Activated CD8-positive, alpha-beta memory T cell treated with anti-CD3 and anti-CD28 coated beads for 48 hours (primary cell): ENCODE measurements around the gene TRPM4.
"Not testable (repeated sequence)": the region's sequence is repeated elsewhere in the genome, so short reads cannot be mapped to it uniquely, and the experiment has no call there.

Experiments
- DNase-seq, 3 experiments: peaks; one replicate each; pipeline ENCODE4 v3.0.0-alpha.2; 2020; ENCODE audit warnings: low read depth in 2 of 3, low spot score in 2 of 3

Gene TRPM4

GRCh38 chr19:49224441-49224840 lies 66.8 kb downstream of the TRPM4 start:
- not testable (repeated sequence) for DNase-seq

GRCh38 chr19:49224879-49225278 lies 67.3 kb downstream of the TRPM4 start:
- no peak for DNase-seq

- DNase-seq, result no peak
These were observed 71.8 kb downstream of the TRPM4 start for GRCh38 chr19:49229416-49229815.

- no peak for DNase-seq
These were observed 73.8 kb downstream of the TRPM4 start for GRCh38 chr19:49231389-49231788.

GRCh38 chr19:49231804-49232203 lies 74.2 kb downstream of the TRPM4 start:
- no peak for DNase-seq

- DNase-seq, result no peak
These were observed 75.6 kb downstream of the TRPM4 start for GRCh38 chr19:49233163-49233562.

GRCh38 chr19:49241769-49242168 lies 84.2 kb downstream of the TRPM4 start:
- no peak for DNase-seq

GRCh38 chr19:49243129-49243528 lies 85.5 kb downstream of the TRPM4 start:
- DNase-seq, result no peak

- DNase-seq, result no peak
These were observed 86.1 kb downstream of the TRPM4 start for GRCh38 chr19:49243726-49244125.

GRCh38 chr19:49244256-49244655 lies 86.7 kb downstream of the TRPM4 start:
- no peak for DNase-seq

- no peak for DNase-seq
These were observed 90.1 kb downstream of the TRPM4 start for GRCh38 chr19:49247676-49248075.

GRCh38 chr19:49249933-49250332 lies 92.3 kb downstream of the TRPM4 start:
- no peak for DNase-seq

GRCh38 chr19:49255674-49256073 lies 98.1 kb downstream of the TRPM4 start:
- no peak for DNase-seq

GRCh38 chr19:49256691-49257090 lies 99.1 kb downstream of the TRPM4 start:
- DNase-seq, result no peak
